Lower leg skin (tissue), 3 donors: ENCODE results near the gene RASSF5.

Source experiments
- POLR2A ChIP-seq, 2 donors: fragments of 450-650 bp; IDR thresholded peaks; one replicate each; pipeline ENCODE4 v1.6.1; 2016 to 2017; ENCODE audit warnings: antibody characterized with exemption in 2 of 2, mild to moderate bottlenecking in 1 of 2, moderate library complexity in 1 of 2
- TF ChIP-seq, protein P1 (sequence below), 3 donors: fragments of 450-650 bp; IDR thresholded peaks; one replicate each; pipeline ENCODE4 v1.5.1; 2016; ENCODE audit warnings: antibody characterized with exemption in 3 of 3, mild to moderate bottlenecking in 3 of 3, moderate library complexity in 2 of 3

DNA sequence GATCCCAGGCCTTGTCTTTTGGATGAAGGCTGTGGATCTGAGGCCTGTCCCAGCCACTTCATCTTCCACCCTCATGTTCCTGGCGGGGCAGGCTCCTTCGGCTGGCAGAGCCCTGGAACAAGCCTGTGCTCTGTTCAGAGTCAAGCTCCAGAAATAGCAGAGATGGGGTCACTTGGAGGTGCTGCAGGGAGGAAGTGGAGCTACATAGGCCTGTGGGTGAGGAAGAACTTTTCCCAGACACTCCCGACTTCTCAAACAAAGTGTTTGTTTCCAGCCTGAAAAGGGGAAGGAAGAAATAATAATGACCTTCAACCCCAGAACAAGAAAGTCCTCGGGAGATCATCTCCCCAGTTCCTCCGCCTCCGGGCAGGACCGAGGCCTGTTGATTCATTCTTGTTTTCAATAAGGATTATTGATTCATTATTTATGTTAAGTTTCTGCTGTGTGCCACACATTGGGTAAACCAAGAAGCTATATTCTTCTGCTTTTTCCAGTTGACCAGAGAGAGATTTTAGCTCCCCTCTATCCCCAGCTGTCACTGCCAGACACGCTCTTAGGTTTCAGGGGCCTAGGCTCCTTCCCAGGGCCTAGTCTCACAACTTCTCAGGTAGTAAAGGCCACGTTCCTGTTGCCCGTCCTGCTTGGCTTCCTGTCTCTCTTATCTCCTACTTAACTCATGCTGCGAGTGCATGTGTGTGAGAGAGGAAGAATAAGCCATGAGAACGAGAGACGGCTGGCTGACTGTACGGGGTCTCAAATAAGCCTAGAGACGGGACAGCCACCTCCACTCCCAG is 20.1 kb upstream of the RASSF5 start:
- TF ChIP-seq, protein P1, sequence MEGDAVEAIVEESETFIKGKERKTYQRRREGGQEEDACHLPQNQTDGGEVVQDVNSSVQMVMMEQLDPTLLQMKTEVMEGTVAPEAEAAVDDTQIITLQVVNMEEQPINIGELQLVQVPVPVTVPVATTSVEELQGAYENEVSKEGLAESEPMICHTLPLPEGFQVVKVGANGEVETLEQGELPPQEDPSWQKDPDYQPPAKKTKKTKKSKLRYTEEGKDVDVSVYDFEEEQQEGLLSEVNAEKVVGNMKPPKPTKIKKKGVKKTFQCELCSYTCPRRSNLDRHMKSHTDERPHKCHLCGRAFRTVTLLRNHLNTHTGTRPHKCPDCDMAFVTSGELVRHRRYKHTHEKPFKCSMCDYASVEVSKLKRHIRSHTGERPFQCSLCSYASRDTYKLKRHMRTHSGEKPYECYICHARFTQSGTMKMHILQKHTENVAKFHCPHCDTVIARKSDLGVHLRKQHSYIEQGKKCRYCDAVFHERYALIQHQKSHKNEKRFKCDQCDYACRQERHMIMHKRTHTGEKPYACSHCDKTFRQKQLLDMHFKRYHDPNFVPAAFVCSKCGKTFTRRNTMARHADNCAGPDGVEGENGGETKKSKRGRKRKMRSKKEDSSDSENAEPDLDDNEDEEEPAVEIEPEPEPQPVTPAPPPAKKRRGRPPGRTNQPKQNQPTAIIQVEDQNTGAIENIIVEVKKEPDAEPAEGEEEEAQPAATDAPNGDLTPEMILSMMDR (IDR thresholded peaks at IDR 0.05) = no peak
- TF ChIP-seq POLR2A (IDR thresholded peaks at IDR 0.05) = no peak
